GM12891 (cell line): ENCODE data around the gene AKAP8.
"Not testable (repeated sequence)": the region's sequence is repeated elsewhere in the genome, so short reads cannot be mapped to it uniquely, and the experiment has no call there.

ENCODE experiments used
- POLR2A ChIP-seq: IDR thresholded peaks from 2 replicates; pipeline ENCODE4 v1.6.1; 2011; ENCODE audit warnings: low read depth, low read length, control low read depth
- POLR2AphosphoS5 ChIP-seq: IDR thresholded peaks from 2 replicates; pipeline ENCODE4 v1.6.1; 2011; ENCODE audit warnings: low read depth, low read length, control low read depth
- POU2F2 ChIP-seq: IDR thresholded peaks from 2 replicates; pipeline ENCODE4 v1.6.1; 2011; ENCODE audit warnings: low read depth, mild to moderate bottlenecking, control low read depth, low read length, moderate library complexity
- SPI1 ChIP-seq: IDR thresholded peaks from 2 replicates; pipeline ENCODE4 v1.6.1; 2011; ENCODE audit warnings: low read depth, low read length, control low read depth
- TAF1 ChIP-seq: IDR thresholded peaks from 2 replicates; pipeline ENCODE4 v1.6.1; 2011; ENCODE audit warnings: low read depth, low read length, control low read depth

DNA sequence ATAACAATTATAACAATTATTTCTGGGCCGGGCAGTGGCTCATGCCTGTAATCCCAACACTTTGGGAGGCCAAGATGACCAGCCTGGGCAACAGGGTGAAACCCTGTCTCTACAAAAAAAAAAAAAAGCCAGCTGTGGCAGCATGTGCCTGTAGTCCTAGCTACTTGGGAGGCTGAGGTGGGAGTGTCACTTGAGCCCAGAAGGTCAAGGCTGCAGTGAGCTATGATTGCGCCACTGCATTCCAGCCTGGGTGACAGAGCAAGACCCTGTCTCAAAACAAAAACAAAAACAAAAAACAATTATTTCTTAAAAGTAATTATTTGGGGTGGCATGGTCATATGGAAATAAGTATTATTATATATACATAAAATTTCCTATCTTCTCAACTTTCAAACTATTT, 31.8 kb upstream of the AKAP8 start:
- TF ChIP-seq POLR2A, POLR2AphosphoS5, POU2F2, TAF1, SPI1: not testable (repeated sequence)
